Measurements from ENCODE around the gene GPR161.

- TF ChIP-seq POLR2AphosphoS5 (IDR thresholded peaks at IDR 0.05) = no peak
- no peak for TF ChIP-seq CTCF (IDR thresholded peaks at IDR 0.05)
Observed at GRCh38 chr1:168164771-168165170, 28.0 kb upstream of the GPR161 start.
